Pulmonary artery endothelial cell (primary cell): ENCODE data around the gene MEX3D. TPM values are rescaled to one million over a fixed set of nuclear protein-coding genes. Genes with fewer than 3 reads are reported as not detected.

Experiments
- DNase-seq: peaks from one replicate; pipeline ENCODE4 v3.0.0-alpha.2; 2011; ENCODE audit warnings: low read depth, low spot score
- total RNA-seq: library from RNA; depleted of rRNA; stranded (reverse); fragments of >200 nt; gene quantifications from 2 replicates; pipeline ENCODE4 v1.2.3, GENCODE V29; 2014

Gene MEX3D
- total RNA-seq, 1 donor from 2014 or later = 90.1 TPM

GRCh38 chr19:1505012-1505411 lies 63.1 kb downstream of the MEX3D start:
- DNase-seq = no peak

Other genes with a start within 250 kb of the MEX3D start
- gene NDUFS7, start 184.4 kb downstream of the MEX3D start, total RNA-seq = 51.7 and 68.7 TPM in 2 replicates
- 12.3 and 25.5 TPM in 2 replicates for gene GAMT, start 166.8 kb downstream of the MEX3D start, total RNA-seq
- 94.8 and 106 TPM in 2 replicates for gene DAZAP1, start 160.7 kb downstream of the MEX3D start, total RNA-seq
- gene RPS15, start 129.9 kb downstream of the MEX3D start, total RNA-seq = 343 and 371 TPM in 2 replicates
- 0.04 and 0.26 TPM in 2 replicates for gene APC2, start 118.2 kb downstream of the MEX3D start, total RNA-seq
- gene C19orf25, start 89.1 kb downstream of the MEX3D start, total RNA-seq = 17.5 and 18.5 TPM in 2 replicates
- gene PCSK4, start 78.0 kb downstream of the MEX3D start, total RNA-seq = 0.59 and 0.92 TPM in 2 replicates
- gene REEP6, start 77.1 kb downstream of the MEX3D start, total RNA-seq = 0.53 and 0.60 TPM in 2 replicates
- gene ADAMTSL5, start 55.3 kb downstream of the MEX3D start, total RNA-seq = 0.04 and 0.07 TPM in 2 replicates
- gene PLK5, start 44.2 kb downstream of the MEX3D start, total RNA-seq = not detected in 2 replicates
- 124 and 158 TPM in 2 replicates for gene MBD3, start 24.5 kb upstream of the MEX3D start, total RNA-seq
- 81.8 and 81.9 TPM in 2 replicates for gene UQCR11, start 37.1 kb upstream of the MEX3D start, total RNA-seq
- gene TCF3, start 84.3 kb upstream of the MEX3D start, total RNA-seq = 147 and 150 TPM in 2 replicates
- gene ONECUT3, start 185.2 kb upstream of the MEX3D start, total RNA-seq = not detected in 2 replicates
- gene ATP8B3, start 244.0 kb upstream of the MEX3D start, total RNA-seq = 0.92 and 3.3 TPM in 2 replicates